HG03342 (cell line): ENCODE results near the gene KRTAP10-3.

Source experiments
- ATAC-seq: cut with Tn5 transposase; IDR thresholded peaks from one replicate; pipeline ENCODE4 v1.9.1; 2021; ENCODE audit warnings: mild to moderate bottlenecking, moderate library complexity; ENCODE audit not compliant: unreplicated experiment

Gene KRTAP10-3

GRCh38 chr21:44519346-44520325 is 39.0 kb downstream of the KRTAP10-3 start:
- no peak for ATAC-seq

- no peak for ATAC-seq
Measured at GRCh38 chr21:44518686-44519085, 39.9 kb downstream of the KRTAP10-3 start.

GRCh38 chr21:44517175-44517899 is 41.3 kb downstream of the KRTAP10-3 start:
- ATAC-seq: no peak

- no peak for ATAC-seq
Measured at GRCh38 chr21:44516828-44517174, 41.8 kb downstream of the KRTAP10-3 start.

- ATAC-seq: no peak
Measured at GRCh38 chr21:44516342-44516741, 42.3 kb downstream of the KRTAP10-3 start.

- no peak for ATAC-seq
Measured at GRCh38 chr21:44515359-44516165, 43.0 kb downstream of the KRTAP10-3 start.

- ATAC-seq: no peak
Measured at GRCh38 chr21:44514746-44515358, 43.7 kb downstream of the KRTAP10-3 start.

GRCh38 chr21:44514218-44514520 is 44.4 kb downstream of the KRTAP10-3 start:
- ATAC-seq: no peak

GRCh38 chr21:44513389-44514217 is 45.0 kb downstream of the KRTAP10-3 start:
- no peak for ATAC-seq

GRCh38 chr21:44512496-44513388 is 45.9 kb downstream of the KRTAP10-3 start:
- ATAC-seq: no peak

GRCh38 chr21:44511938-44512275 is 46.7 kb downstream of the KRTAP10-3 start:
- ATAC-seq: no peak

GRCh38 chr21:44511219-44511937 is 47.2 kb downstream of the KRTAP10-3 start:
- no peak for ATAC-seq

GRCh38 chr21:44510508-44511218 is 47.9 kb downstream of the KRTAP10-3 start:
- ATAC-seq: no peak

GRCh38 chr21:44510109-44510507 is 48.5 kb downstream of the KRTAP10-3 start:
- ATAC-seq: no peak

- ATAC-seq: no peak
Measured at GRCh38 chr21:44509539-44509938, 49.1 kb downstream of the KRTAP10-3 start.

- no peak for ATAC-seq
Measured at GRCh38 chr21:44508711-44509445, 49.7 kb downstream of the KRTAP10-3 start.

- ATAC-seq: no peak
Measured at GRCh38 chr21:44508426-44508710, 50.2 kb downstream of the KRTAP10-3 start.
